PC-3 (cell line): ENCODE data around the gene LMAN2L. TPM values are rescaled to one million over a fixed set of nuclear protein-coding genes. Genes with fewer than 3 reads are reported as not detected.

Source experiments
- ATAC-seq: fragments of 200-7000 bp; cut with Tn5 transposase; 2 replicates; pipeline ENCODE4 v1.9.1; 2020; ENCODE audit warnings: mild to moderate bottlenecking, moderate library complexity
- BruUV-seq: library from RNA; stranded (reverse); fragments of 400-500 nt; replicated peaks from 2 replicates; lab custom pipeline; 2021; lab: Mats Ljungman, UMichigan
- CTCF ChIA-PET: fragments of 300-600 bp; sonication (Branson Sonifier 250); formaldehyde crosslinking; loops from one replicate; lab custom pipeline; 2022; ENCODE audit warnings: antibody characterized with exemption; lab: Charles Lee
- POLR2A ChIA-PET: fragments of 300-600 bp; sonication (Branson Sonifier 250); formaldehyde crosslinking; loops from one replicate; lab custom pipeline; 2022; ENCODE audit warnings: antibody characterized with exemption; ENCODE audit not compliant: unreplicated experiment; lab: Charles Lee
- DNase-seq: peaks from one replicate; pipeline ENCODE4 v3.0.0-alpha.2; 2015
- H2AFZ ChIP-seq: fragments of 300-600 bp; sonication (generic); 2 replicates; pipeline ENCODE4 v1.6.0; 2016; ENCODE audit warnings: antibody characterized with exemption, low read length
- H3F3A ChIP-seq: fragments of 300-600 bp; sonication (generic); one replicate; pipeline ENCODE4 v1.6.0; 2017; ENCODE audit warnings: antibody characterized with exemption, low read length, control low read depth, mild to moderate bottlenecking; ENCODE audit not compliant: unreplicated experiment
- H3K27ac ChIP-seq: fragments of 300-600 bp; sonication (generic); 2 replicates; pipeline ENCODE4 v1.5.1; 2016; ENCODE audit warnings: mild to moderate bottlenecking, low read length
- H3K27me3 ChIP-seq: fragments of 300-600 bp; sonication (generic); 2 replicates; pipeline ENCODE4 v1.6.1; 2016; ENCODE audit warnings: low read length, mixed read lengths
- H3K36me3 ChIP-seq: fragments of 300-600 bp; sonication (generic); 2 replicates; pipeline ENCODE4 v1.6.1; 2016; ENCODE audit warnings: low read depth, mixed run types, low read length, mixed read lengths
- H3K4me1 ChIP-seq: fragments of 300-600 bp; sonication (generic); 2 replicates; pipeline ENCODE4 v1.5.1; 2016; ENCODE audit warnings: low read length; ENCODE audit not compliant: insufficient read depth
- H3K4me2 ChIP-seq: fragments of 300-600 bp; sonication (generic); 2 replicates; pipeline ENCODE4 v1.6.0; 2016; ENCODE audit warnings: low read length
- H3K4me3 ChIP-seq: fragments of 300-600 bp; sonication (generic); 2 replicates; pipeline ENCODE4 v1.5.1; 2016; ENCODE audit warnings: mild to moderate bottlenecking, low read length, mixed read lengths
- H3K79me2 ChIP-seq: fragments of 300-600 bp; sonication (generic); 2 replicates; pipeline ENCODE4 v1.6.1; 2017; ENCODE audit warnings: low read length, mixed read lengths
- H3K9ac ChIP-seq: fragments of 300-600 bp; sonication (generic); 2 replicates; pipeline ENCODE4 v1.6.0; 2016; ENCODE audit warnings: mild to moderate bottlenecking, low read length
- H3K9me2 ChIP-seq: fragments of 300-600 bp; sonication (generic); replicated peaks from 2 replicates; pipeline ENCODE4 v1.6.1; 2016; ENCODE audit warnings: mixed run types, low read length, mixed read lengths
- H3K9me3 ChIP-seq: fragments of 300-600 bp; sonication (generic); 2 replicates; pipeline ENCODE4 v1.6.1; 2016; ENCODE audit warnings: low read length, mixed read lengths
- H4K20me1 ChIP-seq: fragments of 300-600 bp; sonication (generic); 2 replicates; pipeline ENCODE4 v1.6.1; 2016; ENCODE audit warnings: low read length, mixed read lengths
- EZH2 ChIP-seq: fragments of 300-600 bp; sonication (generic); IDR thresholded peaks from one replicate; pipeline ENCODE4 v1.6.1; 2017; ENCODE audit warnings: antibody characterized with exemption, mild to moderate bottlenecking, low read length; ENCODE audit not compliant: unreplicated experiment
- EZH2phosphoT487 ChIP-seq: fragments of 300-600 bp; sonication (generic); IDR thresholded peaks from 2 replicates; pipeline ENCODE4 v1.6.1; 2018; ENCODE audit warnings: mild to moderate bottlenecking, antibody characterized with exemption, low read length, borderline replicate concordance
- intact Hi-C: fragments of 100-400 bp; cut with micrococcal nuclease; formaldehyde crosslinking; loops from 2 replicates; pipeline ENCODE4 v1.9.0; 2023
- total RNA-seq: library from RNA; depleted of rRNA; stranded (reverse); fragments of >200 nt; gene quantifications from 2 replicates; pipeline ENCODE4 v1.2.3, GENCODE V29; 2014
- TF ChIP-seq, protein P1 (sequence below): fragments of 300-600 bp; sonication (generic); conservative IDR thresholded peaks from 2 replicates; pipeline ENCODE4 v1.5.1; 2017; ENCODE audit warnings: antibody characterized with exemption, low read depth, mild to moderate bottlenecking, low read length

LMAN2L gene
- total RNA-seq, 1 experiment from 2014 or later = 27.8 TPM

DNA sequence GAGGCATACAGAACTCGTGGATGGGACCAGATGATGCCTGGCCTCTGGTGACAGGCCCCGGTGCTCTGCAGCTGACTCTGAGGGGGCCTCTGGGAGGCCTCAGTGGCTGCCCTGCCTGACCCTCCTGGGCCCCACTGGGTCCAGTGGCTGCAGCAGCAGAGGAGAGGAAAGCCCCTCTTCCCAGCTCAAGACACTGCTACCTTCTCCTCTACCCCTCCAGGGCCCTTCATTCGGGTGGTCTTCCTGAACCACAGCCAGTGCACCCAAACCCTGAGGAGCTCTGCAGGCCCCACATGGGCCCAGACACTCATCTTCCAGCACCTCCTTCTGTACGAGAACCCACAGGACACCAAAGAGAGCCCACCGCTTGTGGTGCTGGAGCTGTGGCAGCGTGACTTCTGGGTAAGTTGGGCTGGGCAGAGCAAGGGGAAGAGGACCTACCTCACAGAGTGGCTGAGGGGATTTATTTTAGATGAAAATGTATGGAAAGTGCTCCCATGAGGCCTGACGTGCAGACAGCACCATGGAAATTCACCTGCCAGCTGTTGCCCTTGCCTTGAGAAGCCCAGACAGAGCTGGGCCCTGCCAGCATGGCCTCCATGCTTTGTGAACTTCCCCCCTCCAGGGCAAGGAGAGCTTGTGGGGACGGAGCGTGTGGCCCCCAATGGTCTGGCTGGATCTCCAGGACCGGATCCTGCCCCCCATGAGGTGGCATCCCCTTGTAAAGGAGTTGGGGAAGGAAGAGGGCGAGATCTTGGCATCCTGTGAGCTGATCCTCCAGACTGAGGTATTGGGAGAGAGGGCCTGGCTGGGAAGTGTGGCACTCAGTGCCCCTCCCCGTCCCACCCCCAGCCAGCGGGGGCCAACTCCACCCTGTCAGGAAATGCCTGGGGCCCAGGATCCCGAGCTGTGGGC is 46.3 kb downstream of the LMAN2L start:
- Histone ChIP-seq H3K9me3 (no peaks in the 10 kb centered on the region), H3K4me3 (no peak overlapping the region), H3K36me3 (no peaks in the 10 kb centered on the region), H3K27ac (no peak overlapping the region), H3F3A (no peaks in the 10 kb centered on the region), H3K27me3 (no peaks in the 10 kb centered on the region), H3K9me2 (no peaks in the 10 kb centered on the region), H4K20me1 (no peaks in the 10 kb centered on the region), H3K9ac (no peak overlapping the region), H3K4me2 (no peak overlapping the region), H3K4me1 (no peaks in the 10 kb centered on the region), H3K79me2 (no peaks in the 10 kb centered on the region), H2AFZ (no peak overlapping the region)
- DNase-seq (no peak), ATAC-seq (no peak)
- intact Hi-C loops = no loop called here
- POLR2A ChIA-PET = no interaction called here
- BruUV-seq = no TSS peak
- CTCF ChIA-PET = interaction anchor here (0.6 kb wide), 1 partner anchor 266 kb away, joined by 6 read pairs; no protein-coding TSS in a partner anchor
- TF ChIP-seq EZH2 (no peak), EZH2phosphoT487 (no peak)
- TF ChIP-seq, protein P1, sequence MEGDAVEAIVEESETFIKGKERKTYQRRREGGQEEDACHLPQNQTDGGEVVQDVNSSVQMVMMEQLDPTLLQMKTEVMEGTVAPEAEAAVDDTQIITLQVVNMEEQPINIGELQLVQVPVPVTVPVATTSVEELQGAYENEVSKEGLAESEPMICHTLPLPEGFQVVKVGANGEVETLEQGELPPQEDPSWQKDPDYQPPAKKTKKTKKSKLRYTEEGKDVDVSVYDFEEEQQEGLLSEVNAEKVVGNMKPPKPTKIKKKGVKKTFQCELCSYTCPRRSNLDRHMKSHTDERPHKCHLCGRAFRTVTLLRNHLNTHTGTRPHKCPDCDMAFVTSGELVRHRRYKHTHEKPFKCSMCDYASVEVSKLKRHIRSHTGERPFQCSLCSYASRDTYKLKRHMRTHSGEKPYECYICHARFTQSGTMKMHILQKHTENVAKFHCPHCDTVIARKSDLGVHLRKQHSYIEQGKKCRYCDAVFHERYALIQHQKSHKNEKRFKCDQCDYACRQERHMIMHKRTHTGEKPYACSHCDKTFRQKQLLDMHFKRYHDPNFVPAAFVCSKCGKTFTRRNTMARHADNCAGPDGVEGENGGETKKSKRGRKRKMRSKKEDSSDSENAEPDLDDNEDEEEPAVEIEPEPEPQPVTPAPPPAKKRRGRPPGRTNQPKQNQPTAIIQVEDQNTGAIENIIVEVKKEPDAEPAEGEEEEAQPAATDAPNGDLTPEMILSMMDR = no peak

DNA sequence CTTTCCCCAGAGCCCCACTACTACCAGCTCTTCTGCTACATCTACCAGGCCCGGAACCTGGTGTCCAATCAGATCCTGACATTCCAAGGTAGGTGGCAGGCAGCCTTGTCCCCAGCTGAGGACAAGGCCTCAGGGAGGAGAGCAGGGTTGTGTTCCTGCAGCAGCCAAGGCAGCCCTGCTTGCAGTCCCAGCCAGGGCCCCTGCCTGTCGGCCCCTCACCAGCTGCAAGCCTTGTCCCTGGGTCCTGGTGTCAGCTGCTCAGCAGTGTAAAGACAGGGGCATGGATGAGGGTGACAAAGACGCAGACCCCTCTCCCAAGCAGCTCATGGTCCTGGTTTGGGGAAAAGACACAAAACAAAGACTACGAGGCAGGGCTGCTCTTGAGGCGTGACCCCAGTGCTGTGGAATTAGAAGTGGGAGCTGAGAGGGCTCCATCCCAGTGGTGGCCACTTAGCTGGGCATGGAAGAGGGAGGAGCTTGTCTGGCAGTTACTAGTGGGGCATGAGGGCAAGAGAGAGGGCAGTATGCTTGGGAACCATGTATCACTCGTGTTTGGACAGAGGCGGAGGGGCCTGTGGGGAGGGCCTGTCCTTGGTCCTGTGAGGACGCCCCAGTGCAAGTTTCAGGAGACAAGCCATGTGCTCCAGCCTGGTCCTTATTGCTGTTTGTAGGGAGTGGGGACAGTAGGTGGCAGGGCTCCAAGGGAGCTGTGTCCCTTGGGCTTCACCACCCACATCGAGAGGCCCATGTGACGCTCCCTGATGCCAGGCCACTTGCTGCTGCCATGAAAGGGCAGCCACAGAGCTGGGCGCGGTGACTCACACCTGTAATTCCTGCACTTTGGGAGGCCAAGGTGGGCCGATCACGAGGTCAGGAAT is 47.5 kb downstream of the LMAN2L start:
- no peaks in the 10 kb centered on the region for H3K36me3 ChIP-seq
- H2AFZ ChIP-seq = no peak overlapping the region
- no peaks in the 10 kb centered on the region for H3K9me3 ChIP-seq
- no peaks in the 10 kb centered on the region for H3K79me2 ChIP-seq
- no peak overlapping the region for H3K4me2 ChIP-seq
- no peaks in the 10 kb centered on the region for H3K27me3 ChIP-seq
- no peaks in the 10 kb centered on the region for H4K20me1 ChIP-seq
- no peak for DNase-seq
- CTCF ChIA-PET = no interaction called here
- no peak overlapping the region for H3K9ac ChIP-seq
- POLR2A ChIA-PET = no interaction called here
- no peak overlapping the region for H3K4me3 ChIP-seq
- TF ChIP-seq EZH2phosphoT487 = no peak
- TF ChIP-seq EZH2 = no peak
- TF ChIP-seq, protein P1 = no peak
- no peak overlapping the region for H3K27ac ChIP-seq
- intact Hi-C loops = no loop called here
- no peaks in the 10 kb centered on the region for H3F3A ChIP-seq
- no peak for ATAC-seq
- H3K4me1 ChIP-seq = no peaks in the 10 kb centered on the region
- no TSS peak for BruUV-seq
- no peaks in the 10 kb centered on the region for H3K9me2 ChIP-seq
